ENCODE data around the gene PDIA2.

The PDIA2 gene

GRCh38 chr16:290015-290680 lies 7.2 kb downstream of the PDIA2 start:
- POLR2A ChIA-PET = no interaction called here
- TF ChIP-seq ZNF341 (tag by site-specific recombination; IDR thresholded peaks at IDR 0.05; ENCODE audit: low read depth) = no peak
- TF ChIP-seq ZNF596 (tag by site-specific recombination; IDR thresholded peaks at IDR 0.05) = no peak
- TF ChIP-seq ZBTB7A (tag by site-specific recombination; IDR thresholded peaks at IDR 0.05; ENCODE audit: low read depth) = no peak
- no peak for TF ChIP-seq ZNF561 (tag by site-specific recombination; IDR thresholded peaks at IDR 0.05; ENCODE audit: borderline replicate concordance)
- no peak for TF ChIP-seq KLF10 (tag by site-specific recombination; IDR thresholded peaks at IDR 0.05)
- no peak for TF ChIP-seq ZNF580 (tag by site-specific recombination; IDR thresholded peaks at IDR 0.05)
- no peak for TF ChIP-seq TSHZ1 (tag by site-specific recombination; IDR thresholded peaks at IDR 0.05; ENCODE audit: borderline replicate concordance)
- no peaks in the 10 kb centered on the region for H3K9me3 ChIP-seq (ENCODE audit: control insufficient read depth, insufficient read depth, low read depth, low read length)

GRCh38 chr16:290681-291405 lies 7.9 kb downstream of the PDIA2 start:
- Histone ChIP-seq H3K4me1 (ENCODE audit: control insufficient read depth, insufficient read depth, low read length) (no peaks in the 10 kb centered on the region), H3K36me3 (ENCODE audit: control insufficient read depth in 2 of 2, insufficient read depth in 1 of 2, low read length in 2 of 2) (peaks cover 0 to 73% of the 10 kb centered on the region in 2 experiments; a peak in 2 of 3 replicates), H3K27ac (ENCODE audit: extremely low read depth, low read depth, low read length) (no peak overlapping the region), H3K9me3 (ENCODE audit: control insufficient read depth, insufficient read depth, low read depth, low read length) (no peaks in the 10 kb centered on the region), H3K4me3 (ENCODE audit: low read depth, low read length) (no peak overlapping the region)
- TF ChIP-seq ZNF112 (tag by site-specific recombination; IDR thresholded peaks at IDR 0.05) = no peak
- TF ChIP-seq ZNF624 (tag by site-specific recombination; IDR thresholded peaks at IDR 0.05) = no peak
- TF ChIP-seq ZNF629 (tag by site-specific recombination; IDR thresholded peaks at IDR 0.05) = no peak
- no peak for TF ChIP-seq GFI1B (tag by site-specific recombination; IDR thresholded peaks at IDR 0.05)
- TF ChIP-seq ZNF530 (tag by site-specific recombination; IDR thresholded peaks at IDR 0.05; ENCODE audit: low read depth) = no peak
- CTCF ChIA-PET = interaction anchor here (1.6 kb wide), 1 partner anchor 71 kb away, joined by 3 read pairs; no protein-coding TSS in a partner anchor
- POLR2A ChIA-PET = interaction anchor here (1.2 kb wide), 1 partner anchor 62 kb away, joined by 5 read pairs; the partner anchor contains the start of gene AXIN1

More at GRCh38 chr16:290015-290680, 7.2 kb downstream of the PDIA2 start:
- CTCF ChIA-PET = interaction anchor here (0.5 kb wide), 1 partner anchor 35 kb away, joined by 3 read pairs; no protein-coding TSS in a partner anchor
- Histone ChIP-seq H3K4me1 (ENCODE audit: control insufficient read depth, insufficient read depth, low read length) (no peaks in the 10 kb centered on the region), H3K36me3 (ENCODE audit: control insufficient read depth in 2 of 2, insufficient read depth in 1 of 2, low read length in 2 of 2) (peaks cover 0 to 73% of the 10 kb centered on the region in 2 experiments; a peak in 2 of 3 replicates), H3K4me3 (ENCODE audit: low read depth, low read length) (no peak overlapping the region), H3K27ac (ENCODE audit: extremely low read depth, low read depth, low read length) (no peak overlapping the region)

- CTCF ChIA-PET = interaction anchor here (1.6 kb wide), 1 partner anchor 71 kb away, joined by 3 read pairs; no protein-coding TSS in a partner anchor
- no peak for TF ChIP-seq ZNF350 (tag by site-specific recombination; IDR thresholded peaks at IDR 0.05)
- no peak for TF ChIP-seq ZNF248 (tag by site-specific recombination; IDR thresholded peaks at IDR 0.05)
- TF ChIP-seq MZF1 (tag by site-specific recombination; IDR thresholded peaks at IDR 0.05; ENCODE audit: borderline replicate concordance) = no peak
- no peak for TF ChIP-seq ZNF416 (tag by site-specific recombination; IDR thresholded peaks at IDR 0.05)
- TF ChIP-seq KLF16 (tag by site-specific recombination; IDR thresholded peaks at IDR 0.05) = no peak
- no peak for TF ChIP-seq ZNF639 (tag by site-specific recombination; IDR thresholded peaks at IDR 0.05)
- TF ChIP-seq ZNF292 (tag by site-specific recombination; IDR thresholded peaks at IDR 0.05; ENCODE audit: borderline replicate concordance, low read depth) = no peak
- no peak for TF ChIP-seq ZNF202 (tag by site-specific recombination; IDR thresholded peaks at IDR 0.05; ENCODE audit: borderline replicate concordance)
- TF ChIP-seq ZNF398 (tag by site-specific recombination; IDR thresholded peaks at IDR 0.05) = no peak
- Histone ChIP-seq H3K4me3 (ENCODE audit: low read depth, low read length) (no peak overlapping the region), H3K36me3 (ENCODE audit: control insufficient read depth in 2 of 2, insufficient read depth in 1 of 2, low read length in 2 of 2) (peaks cover 0 to 72% of the 10 kb centered on the region in 2 experiments; a peak in 2 of 3 replicates), H3K9me3 (ENCODE audit: control insufficient read depth, insufficient read depth, low read depth, low read length) (no peaks in the 10 kb centered on the region), H3K27ac (ENCODE audit: extremely low read depth, low read depth, low read length) (no peak overlapping the region), H3K4me1 (ENCODE audit: control insufficient read depth, insufficient read depth, low read length) (no peaks in the 10 kb centered on the region)
- POLR2A ChIA-PET = interaction anchor here (1.2 kb wide), 1 partner anchor 61 kb away, joined by 5 read pairs; the partner anchor contains the start of gene AXIN1
These were observed 8.6 kb downstream of the PDIA2 start for GRCh38 chr16:291539-291938.

All from HEK293 (cell line).